ENCODE measurements around the gene TBC1D23.
"Not testable (repeated sequence)": the region's sequence is repeated elsewhere in the genome, so short reads cannot be mapped to it uniquely, and the experiment has no call there.

TBC1D23 gene

DNA sequence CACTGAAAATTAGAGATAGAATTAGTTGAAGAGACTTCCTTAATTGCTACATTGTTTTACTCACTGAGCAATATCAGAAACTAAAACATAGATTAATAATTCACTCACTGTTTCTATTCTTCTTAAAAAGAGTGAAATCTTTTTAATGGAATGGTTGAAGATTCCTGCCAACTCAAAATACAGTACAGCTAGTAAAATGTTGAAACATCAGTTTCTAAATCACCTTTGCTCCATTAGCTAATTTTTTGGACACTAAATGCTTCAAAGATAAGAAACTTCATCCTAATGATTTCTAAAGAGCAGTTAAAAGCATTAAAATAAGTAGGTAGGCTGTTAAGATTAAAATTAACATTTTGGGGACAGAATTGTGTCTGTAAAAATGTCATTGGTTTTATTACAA, 63.3 kb downstream of the TBC1D23 start:
- DNase-seq (ENCODE audit: low spot score): no peak
- in situ Hi-C loops (cut with MboI; ENCODE audit: low pct_unique_long_range_greater_than_20kb, low sequenced_read_pairs, unreplicated experiment): loop anchor here (25.0 kb wide), 1 partner anchor 263 kb away; no protein-coding TSS in a partner anchor
- TF ChIP-seq, protein P1, sequence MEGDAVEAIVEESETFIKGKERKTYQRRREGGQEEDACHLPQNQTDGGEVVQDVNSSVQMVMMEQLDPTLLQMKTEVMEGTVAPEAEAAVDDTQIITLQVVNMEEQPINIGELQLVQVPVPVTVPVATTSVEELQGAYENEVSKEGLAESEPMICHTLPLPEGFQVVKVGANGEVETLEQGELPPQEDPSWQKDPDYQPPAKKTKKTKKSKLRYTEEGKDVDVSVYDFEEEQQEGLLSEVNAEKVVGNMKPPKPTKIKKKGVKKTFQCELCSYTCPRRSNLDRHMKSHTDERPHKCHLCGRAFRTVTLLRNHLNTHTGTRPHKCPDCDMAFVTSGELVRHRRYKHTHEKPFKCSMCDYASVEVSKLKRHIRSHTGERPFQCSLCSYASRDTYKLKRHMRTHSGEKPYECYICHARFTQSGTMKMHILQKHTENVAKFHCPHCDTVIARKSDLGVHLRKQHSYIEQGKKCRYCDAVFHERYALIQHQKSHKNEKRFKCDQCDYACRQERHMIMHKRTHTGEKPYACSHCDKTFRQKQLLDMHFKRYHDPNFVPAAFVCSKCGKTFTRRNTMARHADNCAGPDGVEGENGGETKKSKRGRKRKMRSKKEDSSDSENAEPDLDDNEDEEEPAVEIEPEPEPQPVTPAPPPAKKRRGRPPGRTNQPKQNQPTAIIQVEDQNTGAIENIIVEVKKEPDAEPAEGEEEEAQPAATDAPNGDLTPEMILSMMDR (IDR thresholded peaks at IDR 0.05; ENCODE audit: extremely low read depth, insufficient read depth, missing control alignments): no peak

DNA sequence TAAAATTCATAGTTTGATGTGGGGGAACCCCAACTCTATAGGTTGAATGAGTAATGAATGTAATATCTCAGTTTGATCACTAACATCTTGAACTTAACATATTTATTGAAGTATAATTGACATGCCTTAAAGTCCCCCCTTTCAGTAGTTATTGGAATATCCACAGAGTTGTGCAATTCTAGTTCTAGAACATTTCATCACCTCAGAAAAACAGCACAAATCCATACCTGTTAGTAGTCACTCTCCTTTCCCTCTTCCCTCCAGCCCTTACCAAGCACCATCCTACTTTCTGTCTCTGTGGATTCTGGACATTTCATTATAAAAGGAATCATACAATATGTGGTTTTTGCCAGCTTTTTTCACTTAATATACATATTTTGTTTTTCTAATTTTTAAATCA, 65.0 kb downstream of the TBC1D23 start:
- TF ChIP-seq, protein P1 (IDR thresholded peaks at IDR 0.05; ENCODE audit: extremely low read depth, insufficient read depth, missing control alignments): no peak
- in situ Hi-C loops (cut with MboI; ENCODE audit: low pct_unique_long_range_greater_than_20kb, low sequenced_read_pairs, unreplicated experiment): no loop called here
- no peak for DNase-seq (ENCODE audit: low spot score)

DNA sequence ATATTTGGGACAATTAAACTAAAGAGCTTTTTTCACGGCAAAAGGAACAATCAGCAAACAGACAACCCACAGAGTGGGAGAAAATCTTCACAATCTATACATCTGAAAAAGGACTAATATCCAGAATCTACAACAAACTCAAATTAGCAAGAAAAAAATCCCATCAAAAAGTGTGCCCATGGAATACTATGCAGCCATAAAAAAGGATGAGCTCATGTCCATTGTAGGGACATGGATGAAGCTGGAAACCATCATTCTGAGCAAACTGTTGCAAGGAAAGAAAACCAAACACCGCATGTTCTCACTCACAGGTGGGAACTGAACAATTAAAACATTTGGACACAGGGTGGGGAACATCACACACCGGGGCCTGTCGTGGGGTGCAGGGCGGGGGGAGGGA, 66.6 kb downstream of the TBC1D23 start:
- DNase-seq (ENCODE audit: low spot score); in situ Hi-C loops (cut with MboI; ENCODE audit: low pct_unique_long_range_greater_than_20kb, low sequenced_read_pairs, unreplicated experiment): not testable (repeated sequence)

DNA sequence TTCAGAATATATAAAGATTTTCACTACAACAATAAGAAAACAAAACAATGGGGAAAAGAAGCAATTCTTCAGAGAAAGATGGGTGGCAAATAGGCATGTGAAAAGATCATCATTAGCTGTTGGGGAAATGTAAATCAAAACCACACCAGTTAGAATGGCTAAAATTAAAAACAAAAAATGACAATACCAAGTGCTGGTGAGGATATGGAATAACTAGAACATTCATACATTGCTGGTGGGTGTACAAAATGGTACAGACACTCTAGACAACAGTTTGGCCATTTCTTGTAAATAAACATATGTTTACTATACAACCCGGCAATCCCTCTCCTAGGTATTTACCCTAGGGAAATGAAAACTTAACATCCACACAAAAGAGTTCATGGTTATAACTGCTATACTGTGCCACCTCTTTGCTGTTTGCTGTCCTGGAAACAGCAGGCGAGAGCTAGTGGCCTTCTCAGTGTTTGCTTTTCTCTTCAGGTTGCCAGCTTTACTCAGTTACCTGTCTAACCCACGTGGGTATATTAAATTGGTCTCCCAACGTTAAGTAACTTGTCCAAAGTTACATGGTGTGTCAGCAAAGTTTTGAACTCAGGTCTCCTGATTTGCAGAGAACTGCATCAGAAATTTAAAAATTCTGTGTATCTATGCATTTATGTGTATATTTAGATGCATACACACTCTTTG, 69.2 kb downstream of the TBC1D23 start:
- TF ChIP-seq, protein P1 (IDR thresholded peaks at IDR 0.05; ENCODE audit: extremely low read depth, insufficient read depth, missing control alignments): no peak
- in situ Hi-C loops (cut with MboI; ENCODE audit: low pct_unique_long_range_greater_than_20kb, low sequenced_read_pairs, unreplicated experiment): no loop called here
- DNase-seq (ENCODE audit: low spot score): no peak

DNA sequence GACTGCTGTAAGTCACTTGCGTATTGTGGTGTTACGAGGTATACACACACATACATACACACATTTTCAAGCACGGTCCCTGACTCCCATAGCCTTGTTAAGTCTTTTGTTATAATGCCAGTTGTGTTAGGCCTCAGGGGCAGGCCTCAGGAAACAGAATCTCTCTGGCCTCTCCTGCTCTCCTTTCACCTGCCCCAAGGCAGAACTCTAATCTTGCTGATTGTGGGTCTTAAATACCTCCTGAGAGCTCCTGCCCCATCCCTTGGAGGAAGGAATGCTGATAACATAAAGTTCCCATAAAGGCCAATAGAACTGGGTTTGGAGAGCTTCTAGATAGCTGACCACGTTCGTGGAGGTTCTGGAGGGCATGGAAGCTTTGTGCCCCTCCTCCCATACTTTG, 69.9 kb downstream of the TBC1D23 start:
- in situ Hi-C loops (cut with MboI; ENCODE audit: low pct_unique_long_range_greater_than_20kb, low sequenced_read_pairs, unreplicated experiment): no loop called here
- TF ChIP-seq, protein P1 (IDR thresholded peaks at IDR 0.05; ENCODE audit: extremely low read depth, insufficient read depth, missing control alignments): no peak
- no peak for DNase-seq (ENCODE audit: low spot score)

DNA sequence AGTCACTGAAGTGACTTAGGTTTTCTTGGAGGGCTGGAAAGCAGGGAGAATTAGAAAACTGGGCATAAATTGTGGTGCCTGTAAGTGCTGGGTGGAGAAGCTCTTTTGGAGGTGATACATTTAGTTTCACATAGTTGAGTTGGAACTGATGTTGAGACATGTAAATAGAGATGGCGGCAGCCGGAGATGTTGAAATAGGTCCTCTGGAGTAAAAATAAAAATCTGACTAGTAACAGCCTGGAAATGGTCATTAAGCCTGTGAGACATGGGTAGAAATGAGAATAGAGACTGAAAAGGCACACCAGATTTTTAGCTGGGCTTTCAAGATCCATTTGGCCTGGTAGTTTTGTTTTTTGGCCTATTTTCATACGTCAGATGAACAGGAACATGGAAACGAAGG, 70.9 kb downstream of the TBC1D23 start:
- in situ Hi-C loops (cut with MboI; ENCODE audit: low pct_unique_long_range_greater_than_20kb, low sequenced_read_pairs, unreplicated experiment): no loop called here
- DNase-seq (ENCODE audit: low spot score): no peak
- TF ChIP-seq, protein P1 (IDR thresholded peaks at IDR 0.05; ENCODE audit: extremely low read depth, insufficient read depth, missing control alignments): no peak

DNA sequence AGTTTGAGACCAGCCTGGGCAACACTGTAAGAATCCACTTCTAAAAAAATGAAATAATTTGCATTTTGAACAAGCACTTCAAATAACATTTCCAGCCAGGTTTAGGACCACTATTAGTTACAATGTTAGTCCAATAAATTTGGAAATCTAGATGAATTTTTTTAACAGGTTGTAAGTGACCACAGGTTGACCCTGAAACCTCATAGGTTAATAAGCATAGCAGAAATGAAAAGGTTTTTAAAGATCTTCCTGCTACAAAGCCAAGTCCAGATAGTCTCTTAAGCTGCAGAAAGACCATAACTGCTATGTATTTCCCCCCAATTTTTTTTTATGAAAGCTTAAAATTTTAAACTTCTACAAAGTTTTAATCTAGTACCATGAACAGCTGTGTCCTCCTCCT, 72.3 kb downstream of the TBC1D23 start:
- TF ChIP-seq, protein P1 (IDR thresholded peaks at IDR 0.05; ENCODE audit: extremely low read depth, insufficient read depth, missing control alignments): no peak
- in situ Hi-C loops (cut with MboI; ENCODE audit: low pct_unique_long_range_greater_than_20kb, low sequenced_read_pairs, unreplicated experiment): no loop called here
- DNase-seq (ENCODE audit: low spot score): no peak
